NCI-H1105 treated with DMSO at 0.1 percent for 48 hours (cell line): Measurements from ENCODE around the gene KIF22.
"Not testable (repeated sequence)": the region's sequence is repeated elsewhere in the genome, so short reads cannot be mapped to it uniquely, and the experiment has no call there.

Source experiments
- DNase-seq: peaks from one replicate; lab custom pipeline; 2025; lab: John Stamatoyannopoulos, UW

Gene KIF22

GRCh38 chr16:29815032-29815721, 24.6 kb downstream of the KIF22 start:
- peak; percentile 57 for DNase-seq

- peak; percentile 99 for DNase-seq
These were observed 25.5 kb downstream of the KIF22 start, which contains the start of gene PAGR1 for GRCh38 chr16:29815793-29816693. PAGR1 (plus strand) TSS chr16:29816152; CDS start chr16:29816526, 374 bp downstream.

GRCh38 chr16:29816694-29817441, 26.3 kb downstream of the KIF22 start:
- peak; percentile 30 for DNase-seq

- DNase-seq: no peak
These were observed 27.5 kb downstream of the KIF22 start for GRCh38 chr16:29818082-29818481.

- DNase-seq: no peak
These were observed 29.0 kb downstream of the KIF22 start for GRCh38 chr16:29819506-29819905.

GRCh38 chr16:29820271-29820701, 29.7 kb downstream of the KIF22 start, which contains the start of gene MVP:
MVP (plus strand) TSS chr16:29820462; CDS start chr16:29830550, 10,088 bp downstream.
- peak; percentile 16 for DNase-seq

- DNase-seq: no peak
These were observed 30.4 kb downstream of the KIF22 start for GRCh38 chr16:29820730-29821642.

- no peak for DNase-seq
These were observed 31.1 kb downstream of the KIF22 start for GRCh38 chr16:29821643-29822115.

GRCh38 chr16:29824589-29825144, 34.1 kb downstream of the KIF22 start:
- no peak for DNase-seq

GRCh38 chr16:29825145-29826044, 34.8 kb downstream of the KIF22 start:
- DNase-seq: no peak

- no peak for DNase-seq
These were observed 35.8 kb downstream of the KIF22 start for GRCh38 chr16:29826342-29826695.

GRCh38 chr16:29830774-29831173, 40.2 kb downstream of the KIF22 start:
- DNase-seq: no peak

- no peak for DNase-seq
These were observed 40.9 kb downstream of the KIF22 start for GRCh38 chr16:29831490-29831889.

GRCh38 chr16:29833219-29833618, 42.7 kb downstream of the KIF22 start:
- DNase-seq: not testable (repeated sequence)

- DNase-seq: no peak
These were observed 43.5 kb downstream of the KIF22 start for GRCh38 chr16:29834079-29834478.

- DNase-seq: no peak
These were observed 45.4 kb downstream of the KIF22 start for GRCh38 chr16:29835926-29836325.

GRCh38 chr16:29836623-29837022, 46.1 kb downstream of the KIF22 start:
- DNase-seq: no peak

- no peak for DNase-seq
These were observed 47.3 kb downstream of the KIF22 start for GRCh38 chr16:29837841-29838240.

GRCh38 chr16:29839822-29840221, 49.3 kb downstream of the KIF22 start:
- DNase-seq: no peak

GRCh38 chr16:29840240-29840639, 49.7 kb downstream of the KIF22 start:
- no peak for DNase-seq
